Calu3 (cell line): ENCODE results near the gene F2R. TPM values are rescaled to one million over a fixed set of nuclear protein-coding genes. Genes with fewer than 3 reads are reported as not detected.
"Not testable (repeated sequence)": the region's sequence is repeated elsewhere in the genome, so short reads cannot be mapped to it uniquely, and the experiment has no call there.

Experiments
- BruUV-seq: library from RNA; stranded (reverse); fragments of 400-500 nt; replicated peaks from 2 replicates; lab custom pipeline; 2021; lab: Mats Ljungman, UMichigan
- CTCF ChIA-PET: fragments of 300-600 bp; sonication (Branson Sonifier 250); formaldehyde crosslinking; loops from one replicate; lab custom pipeline; 2022; ENCODE audit warnings: antibody characterized with exemption; lab: Charles Lee
- DNase-seq: peaks from one replicate; pipeline ENCODE4 v3.0.0; 2022
- H3K27ac Mint-ChIP-seq: one replicate; pipeline ENCODE4 v1.8.0; 2022; ENCODE audit warnings: mixed read lengths; ENCODE audit not compliant: unreplicated experiment
- H3K27me3 Mint-ChIP-seq: one replicate; pipeline ENCODE4 v1.8.0; 2022; ENCODE audit warnings: mixed read lengths; ENCODE audit not compliant: unreplicated experiment
- H3K36me3 Mint-ChIP-seq: one replicate; pipeline ENCODE4 v1.8.0; 2022; ENCODE audit warnings: mild to moderate bottlenecking, moderate library complexity, mixed read lengths; ENCODE audit not compliant: insufficient read depth, unreplicated experiment
- H3K4me1 Mint-ChIP-seq: one replicate; pipeline ENCODE4 v1.8.0; 2022; ENCODE audit warnings: mild to moderate bottlenecking, low read depth, mixed read lengths; ENCODE audit not compliant: unreplicated experiment
- H3K4me3 Mint-ChIP-seq: one replicate; pipeline ENCODE4 v1.8.0; 2022; ENCODE audit warnings: mild to moderate bottlenecking, low read depth, moderate library complexity, mixed read lengths; ENCODE audit not compliant: unreplicated experiment
- H3K9me3 Mint-ChIP-seq: one replicate; pipeline ENCODE4 v1.8.0; 2022; ENCODE audit warnings: low read depth, mixed read lengths; ENCODE audit not compliant: unreplicated experiment
- CTCF ChIP-seq: fragments of 200-600 bp; IDR thresholded peaks from one replicate; pipeline ENCODE4 v1.8.0; 2022; ENCODE audit warnings: antibody characterized with exemption; ENCODE audit not compliant: unreplicated experiment
- intact Hi-C: fragments of 100-400 bp; cut with micrococcal nuclease; formaldehyde crosslinking; loops from one replicate; pipeline ENCODE4 v1.10.0; 2022; ENCODE audit not compliant: unreplicated experiment
- total RNA-seq: library from RNA; stranded (reverse); gene quantifications from 2 replicates; pipeline ENCODE4 v1.2.3, GENCODE V29; 2022

Gene F2R
- total RNA-seq, 1 experiment from 2014 or later: 14.4 TPM

DNA sequence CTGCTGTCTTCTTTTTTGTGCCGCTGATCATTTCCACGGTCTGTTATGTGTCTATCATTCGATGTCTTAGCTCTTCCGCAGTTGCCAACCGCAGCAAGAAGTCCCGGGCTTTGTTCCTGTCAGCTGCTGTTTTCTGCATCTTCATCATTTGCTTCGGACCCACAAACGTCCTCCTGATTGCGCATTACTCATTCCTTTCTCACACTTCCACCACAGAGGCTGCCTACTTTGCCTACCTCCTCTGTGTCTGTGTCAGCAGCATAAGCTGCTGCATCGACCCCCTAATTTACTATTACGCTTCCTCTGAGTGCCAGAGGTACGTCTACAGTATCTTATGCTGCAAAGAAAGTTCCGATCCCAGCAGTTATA, 17.1 kb downstream of the F2R start:
- peaks cover 15% of the 10 kb centered on the region for H3K9me3 Mint-ChIP-seq
- no peak overlapping the region for H3K4me3 Mint-ChIP-seq
- peaks cover 8% of the 10 kb centered on the region for H3K4me1 Mint-ChIP-seq
- no peak overlapping the region for H3K27ac Mint-ChIP-seq
- no peak for TF ChIP-seq CTCF
- no peaks in the 10 kb centered on the region for H3K27me3 Mint-ChIP-seq
- intact Hi-C loops: no loop called here
- BruUV-seq: no TSS peak
- no peaks in the 10 kb centered on the region for H3K36me3 Mint-ChIP-seq
- no peak for DNase-seq
- CTCF ChIA-PET: no interaction called here

DNA sequence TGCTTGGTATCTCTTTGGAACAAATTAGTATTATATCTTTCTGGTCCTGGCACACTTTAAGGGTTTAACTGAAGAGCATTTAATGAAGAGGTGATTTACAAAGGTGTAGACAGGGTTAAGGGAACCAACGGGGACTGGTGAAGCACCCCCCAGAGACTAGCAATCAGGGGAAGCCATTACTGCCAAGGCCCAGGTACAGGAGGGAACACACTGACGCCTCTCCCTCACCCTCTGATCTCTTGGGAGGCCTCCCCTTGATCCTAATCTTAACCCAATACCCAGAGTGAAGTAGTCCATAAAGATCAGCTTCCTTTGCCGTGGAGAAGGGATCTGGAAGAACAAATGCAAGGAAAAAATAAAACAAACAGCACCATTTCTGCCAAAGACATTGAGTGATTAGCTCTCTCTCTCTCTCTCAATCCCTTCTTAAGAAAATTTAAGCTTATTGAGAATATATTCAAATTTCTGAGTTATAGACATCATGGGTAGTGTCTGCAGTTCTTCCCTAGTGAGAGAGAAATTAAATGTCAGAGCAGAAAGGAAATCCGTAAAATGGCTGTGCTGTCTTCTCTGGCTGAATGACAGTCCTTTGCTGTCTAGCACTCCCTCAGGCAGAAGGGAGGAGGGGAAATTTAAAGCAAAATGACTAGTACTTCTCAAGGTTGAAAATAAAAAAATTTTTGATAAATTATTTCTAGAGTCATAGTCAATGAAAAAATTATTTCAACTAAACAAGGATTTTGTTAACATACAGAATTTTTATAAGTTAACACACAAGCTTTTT, 20.0 kb downstream of the F2R start:
- Mint-ChIP-seq H3K36me3 (peaks cover 11% of the 10 kb centered on the region), H3K27me3 (no peaks in the 10 kb centered on the region), H3K4me1 (peaks cover 20% of the 10 kb centered on the region), H3K27ac (no peak overlapping the region), H3K9me3 (no peaks in the 10 kb centered on the region), H3K4me3 (no peak overlapping the region)
- TF ChIP-seq CTCF: no peak
- no TSS peak for BruUV-seq
- CTCF ChIA-PET: no interaction called here
- intact Hi-C loops: no loop called here
- DNase-seq: no peak

DNA sequence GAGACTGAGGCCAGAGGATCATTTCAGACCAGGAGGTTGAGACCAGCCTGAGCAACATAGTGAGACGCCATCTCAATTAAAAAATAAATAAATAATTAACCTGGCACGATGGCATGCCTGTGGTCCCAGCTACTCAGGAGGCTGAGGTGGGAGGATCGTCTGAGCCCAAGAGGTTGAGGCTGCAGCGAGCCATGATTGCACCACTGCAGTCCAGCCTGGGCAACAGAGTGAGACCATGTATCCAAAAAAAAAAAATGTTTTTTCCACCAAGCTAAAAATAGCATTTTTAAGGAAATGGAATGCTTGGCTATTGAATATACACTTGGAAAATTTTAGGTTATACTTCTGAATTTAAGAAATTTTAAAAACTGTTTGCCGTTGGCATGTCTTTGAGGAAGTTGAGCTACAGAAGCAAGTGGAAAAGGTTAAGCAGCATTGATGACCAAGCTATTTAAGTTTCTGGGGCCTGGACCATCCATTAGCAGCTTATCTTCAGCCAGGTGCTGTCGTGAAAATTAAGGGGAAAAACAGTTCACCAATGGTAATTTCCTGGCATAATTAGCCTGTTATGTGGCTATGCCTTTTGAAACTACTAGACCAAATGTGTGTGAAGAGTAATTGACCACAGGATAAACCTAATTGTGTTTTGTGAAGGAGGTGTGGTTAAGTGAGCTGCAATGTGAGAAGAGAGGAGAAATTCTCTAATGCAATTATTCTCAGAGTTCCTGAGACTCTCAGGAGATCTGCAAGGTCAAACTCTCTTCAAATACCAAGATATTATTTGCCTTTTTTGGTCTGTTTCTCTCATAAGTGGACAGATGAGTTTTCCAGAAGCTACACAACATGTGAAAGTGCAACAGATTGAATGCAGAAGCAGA, 21.0 kb downstream of the F2R start:
- TF ChIP-seq CTCF: no peak
- Mint-ChIP-seq H3K36me3 (peaks cover 11% of the 10 kb centered on the region), H3K27ac (no peak overlapping the region), H3K4me3 (no peak overlapping the region), H3K9me3 (no peaks in the 10 kb centered on the region), H3K27me3 (no peaks in the 10 kb centered on the region), H3K4me1 (peaks cover 20% of the 10 kb centered on the region)
- BruUV-seq: no TSS peak
- intact Hi-C loops: no loop called here
- CTCF ChIA-PET: interaction anchor here (0.6 to 1.1 kb wide), 2 partner anchors 70 to 95 kb away, joined by 3 read pairs; no protein-coding TSS in a partner anchor
- no peak for DNase-seq

GRCh38 chr5:76737846-76738245, 21.9 kb downstream of the F2R start:
- CTCF ChIA-PET: interaction anchor here (1.1 kb wide), 1 partner anchor 70 kb away, joined by 3 read pairs; no protein-coding TSS in a partner anchor
- no peak overlapping the region for H3K4me3 Mint-ChIP-seq
- no TSS peak for BruUV-seq
- intact Hi-C loops: no loop called here
- no peaks in the 10 kb centered on the region for H3K9me3 Mint-ChIP-seq
- H3K36me3 Mint-ChIP-seq: peaks cover 11% of the 10 kb centered on the region
- no peak for TF ChIP-seq CTCF
- DNase-seq: no peak
- H3K27me3 Mint-ChIP-seq: no peaks in the 10 kb centered on the region
- H3K4me1 Mint-ChIP-seq: peaks cover 20% of the 10 kb centered on the region
- no peak overlapping the region for H3K27ac Mint-ChIP-seq

DNA sequence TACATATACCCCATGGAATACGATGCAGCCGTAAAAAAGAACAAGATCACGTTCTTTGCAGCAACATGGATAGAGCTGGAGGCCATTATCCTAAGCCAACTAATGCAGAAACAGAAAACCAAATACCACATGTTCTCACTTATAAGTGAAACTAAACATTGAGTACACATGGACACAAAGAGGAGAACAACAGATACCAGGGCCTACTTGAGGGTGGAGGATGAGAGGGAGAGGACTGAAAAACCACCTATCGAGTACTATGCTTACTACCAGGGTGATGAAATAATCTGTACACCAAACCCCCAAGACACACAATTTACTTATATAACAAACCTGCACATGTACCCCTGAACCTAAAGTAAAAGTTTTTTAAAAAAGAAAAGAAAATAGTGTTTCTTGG, 25.6 kb downstream of the F2R start:
- H3K27me3 Mint-ChIP-seq, intact Hi-C loops, H3K4me3 Mint-ChIP-seq, H3K27ac Mint-ChIP-seq, BruUV-seq, H3K9me3 Mint-ChIP-seq, DNase-seq: not testable (repeated sequence)
- CTCF ChIA-PET: interaction anchor here (0.6 kb wide), 1 partner anchor 777 kb away, joined by 3 read pairs; no protein-coding TSS in a partner anchor
- Mint-ChIP-seq H3K4me1 (peaks cover 20% of the 10 kb centered on the region), H3K36me3 (peaks cover 11% of the 10 kb centered on the region)
